ENCODE data around the gene LGALS3BP.
A peak's percentile ranks its signal among the peaks of the same experiment; 100 is the strongest.
"Not testable (repeated sequence)": the region's sequence is repeated elsewhere in the genome, so short reads cannot be mapped to it uniquely, and the experiment has no call there.

LGALS3BP gene, protein sequence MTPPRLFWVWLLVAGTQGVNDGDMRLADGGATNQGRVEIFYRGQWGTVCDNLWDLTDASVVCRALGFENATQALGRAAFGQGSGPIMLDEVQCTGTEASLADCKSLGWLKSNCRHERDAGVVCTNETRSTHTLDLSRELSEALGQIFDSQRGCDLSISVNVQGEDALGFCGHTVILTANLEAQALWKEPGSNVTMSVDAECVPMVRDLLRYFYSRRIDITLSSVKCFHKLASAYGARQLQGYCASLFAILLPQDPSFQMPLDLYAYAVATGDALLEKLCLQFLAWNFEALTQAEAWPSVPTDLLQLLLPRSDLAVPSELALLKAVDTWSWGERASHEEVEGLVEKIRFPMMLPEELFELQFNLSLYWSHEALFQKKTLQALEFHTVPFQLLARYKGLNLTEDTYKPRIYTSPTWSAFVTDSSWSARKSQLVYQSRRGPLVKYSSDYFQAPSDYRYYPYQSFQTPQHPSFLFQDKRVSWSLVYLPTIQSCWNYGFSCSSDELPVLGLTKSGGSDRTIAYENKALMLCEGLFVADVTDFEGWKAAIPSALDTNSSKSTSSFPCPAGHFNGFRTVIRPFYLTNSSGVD

DNA sequence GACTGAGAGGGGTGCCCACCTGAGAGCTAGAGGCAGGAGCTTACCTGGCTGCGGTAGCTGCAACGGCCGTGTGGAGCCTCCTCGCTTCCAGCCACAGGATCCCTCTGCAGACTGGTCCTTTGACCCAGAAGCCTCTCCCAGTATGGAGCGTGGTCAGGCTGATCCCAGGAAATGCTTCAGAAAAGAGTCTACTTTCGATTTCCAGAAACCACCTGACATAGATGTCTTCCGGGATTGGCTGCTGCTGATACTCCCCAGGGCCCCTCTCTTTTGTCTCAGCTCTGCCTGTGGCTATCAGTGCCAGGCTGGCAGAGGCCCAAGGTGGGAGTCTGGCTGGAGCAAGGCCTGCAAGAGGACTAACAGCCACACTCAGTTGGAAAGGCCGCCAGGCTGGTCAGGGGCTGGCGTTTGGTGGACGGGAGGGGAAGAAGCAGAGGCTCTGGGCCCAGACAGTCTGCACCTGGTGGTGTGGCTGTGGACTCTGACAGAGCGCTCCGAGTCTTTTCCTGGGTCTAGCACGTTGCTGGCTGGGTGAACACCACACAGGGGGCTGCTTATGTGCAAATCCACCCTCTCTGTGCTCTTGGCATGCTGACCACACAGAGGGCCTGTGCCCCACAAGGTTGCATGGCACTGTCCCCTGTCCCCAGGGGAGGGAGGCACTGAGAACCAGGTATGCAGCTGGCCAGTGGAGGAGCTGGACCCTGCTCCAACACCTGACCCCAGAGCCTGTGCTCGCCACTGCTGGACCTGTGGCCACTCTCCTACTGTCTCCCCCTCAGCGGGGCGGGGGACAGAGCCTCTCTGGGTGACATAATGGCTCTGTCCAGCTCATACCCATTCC, at the start of gene LGALS3BP:
Gene LGALS3BP (minus strand): TSS at position 144 of the 844 bp plus-strand sequence. CDS start 2,732 bp downstream, outside the sequence.
- no peak for DNase-seq (ENCODE audit: low read depth in 2 of 2)

DNA sequence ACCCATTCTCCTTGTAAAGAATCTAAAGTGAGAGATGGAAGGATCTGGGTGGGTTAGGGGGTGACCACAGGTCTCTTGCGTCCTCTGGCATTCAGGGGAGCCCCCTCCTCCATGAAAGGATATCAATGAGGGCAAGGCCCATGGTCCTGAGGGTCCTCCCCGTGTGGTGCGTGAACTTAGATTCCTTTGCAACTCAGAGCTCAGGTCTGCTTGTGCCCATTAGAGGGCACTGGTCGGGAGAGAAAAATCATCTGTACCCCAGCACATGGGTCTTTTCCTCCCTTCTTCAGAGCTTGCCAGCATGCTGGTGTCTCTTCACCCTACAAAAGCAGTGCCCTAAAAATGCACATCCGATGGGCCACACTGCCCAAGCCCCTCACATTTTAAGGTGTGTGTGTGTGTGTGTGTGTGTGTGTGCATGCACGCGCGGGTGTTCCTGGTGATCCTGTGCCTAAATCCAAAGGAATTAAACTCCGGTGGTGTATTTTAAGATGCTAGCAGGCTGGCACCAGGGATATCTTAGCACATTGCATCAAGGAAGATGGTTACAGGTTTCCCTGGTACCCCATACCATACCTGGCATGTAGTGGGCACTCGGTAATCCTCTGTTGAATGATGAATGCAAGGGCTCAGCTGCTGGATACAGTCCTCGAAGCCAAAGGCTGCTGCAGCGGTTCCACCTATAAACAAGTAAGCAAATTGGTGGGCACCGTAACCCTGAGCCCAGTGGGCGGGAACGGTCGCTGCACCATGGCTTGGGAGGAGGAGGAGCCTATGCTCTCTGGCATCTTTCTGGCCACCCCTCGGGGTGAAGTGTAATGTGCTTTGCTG, 49.0 kb upstream of the LGALS3BP start:
- no peak for DNase-seq (ENCODE audit: low read depth in 2 of 2)

DNA sequence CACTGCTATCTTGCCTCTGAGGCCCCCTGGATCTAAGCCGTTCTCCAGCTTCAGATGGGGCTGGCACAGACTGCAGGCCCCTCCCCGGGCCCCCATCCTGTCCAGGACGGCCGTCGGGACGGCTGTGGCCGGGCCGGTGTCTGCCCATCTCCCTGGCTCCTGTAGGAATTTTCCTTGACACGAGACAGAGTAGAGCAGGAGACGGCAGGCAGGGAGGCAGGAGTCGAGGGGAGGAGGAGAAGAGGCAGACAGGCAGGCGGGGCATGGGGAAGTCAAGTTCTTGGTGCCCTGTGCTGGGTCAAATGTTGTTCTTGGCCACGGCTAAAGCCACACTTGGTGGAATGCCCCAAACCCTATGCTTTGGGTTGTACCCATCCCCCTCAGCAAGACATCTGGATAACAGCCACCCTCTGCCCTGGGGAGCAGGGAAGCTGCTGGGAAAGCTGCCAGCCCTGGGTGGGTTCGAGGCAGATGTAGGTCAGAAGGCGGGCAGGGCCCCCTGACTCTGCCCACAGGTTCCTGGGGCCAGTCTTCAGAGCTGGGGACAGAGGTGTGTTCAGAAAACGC, 48.3 kb upstream of the LGALS3BP start:
- DNase-seq (ENCODE audit: low read depth in 2 of 2), result no peak

DNA sequence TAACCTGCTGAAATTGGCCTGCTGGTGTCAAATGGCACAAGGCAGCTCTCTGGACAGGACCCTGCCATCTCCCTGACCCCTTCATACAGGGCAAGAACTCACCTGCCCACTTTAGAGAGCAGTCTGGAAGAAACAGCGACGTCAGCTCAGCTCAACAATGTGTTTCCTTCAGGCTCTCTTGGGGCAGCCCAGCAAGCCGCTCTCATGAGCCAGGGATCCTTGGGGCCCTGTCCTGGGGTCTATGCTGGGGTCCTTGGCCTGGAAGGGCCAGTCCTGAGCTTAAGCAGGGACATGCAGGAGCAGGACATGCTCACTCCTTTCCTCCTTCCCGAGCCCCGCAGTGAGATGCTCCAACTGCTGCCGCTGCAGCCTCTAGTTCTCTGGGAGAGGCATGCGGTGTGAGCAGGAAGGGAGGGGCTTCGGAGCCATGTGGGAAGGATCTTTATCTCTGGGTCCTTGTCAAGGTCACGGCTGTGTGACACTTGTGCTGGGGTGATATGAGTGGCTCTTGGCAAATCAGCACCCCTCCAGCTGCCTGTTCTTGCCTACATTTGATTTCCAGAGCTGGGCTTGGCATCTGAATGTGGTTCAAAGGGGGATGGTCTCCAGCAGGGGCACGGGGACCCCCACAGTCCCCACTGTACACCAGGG, 47.7 kb upstream of the LGALS3BP start:
- DNase-seq (ENCODE audit: low read depth in 2 of 2), result no peak

DNA sequence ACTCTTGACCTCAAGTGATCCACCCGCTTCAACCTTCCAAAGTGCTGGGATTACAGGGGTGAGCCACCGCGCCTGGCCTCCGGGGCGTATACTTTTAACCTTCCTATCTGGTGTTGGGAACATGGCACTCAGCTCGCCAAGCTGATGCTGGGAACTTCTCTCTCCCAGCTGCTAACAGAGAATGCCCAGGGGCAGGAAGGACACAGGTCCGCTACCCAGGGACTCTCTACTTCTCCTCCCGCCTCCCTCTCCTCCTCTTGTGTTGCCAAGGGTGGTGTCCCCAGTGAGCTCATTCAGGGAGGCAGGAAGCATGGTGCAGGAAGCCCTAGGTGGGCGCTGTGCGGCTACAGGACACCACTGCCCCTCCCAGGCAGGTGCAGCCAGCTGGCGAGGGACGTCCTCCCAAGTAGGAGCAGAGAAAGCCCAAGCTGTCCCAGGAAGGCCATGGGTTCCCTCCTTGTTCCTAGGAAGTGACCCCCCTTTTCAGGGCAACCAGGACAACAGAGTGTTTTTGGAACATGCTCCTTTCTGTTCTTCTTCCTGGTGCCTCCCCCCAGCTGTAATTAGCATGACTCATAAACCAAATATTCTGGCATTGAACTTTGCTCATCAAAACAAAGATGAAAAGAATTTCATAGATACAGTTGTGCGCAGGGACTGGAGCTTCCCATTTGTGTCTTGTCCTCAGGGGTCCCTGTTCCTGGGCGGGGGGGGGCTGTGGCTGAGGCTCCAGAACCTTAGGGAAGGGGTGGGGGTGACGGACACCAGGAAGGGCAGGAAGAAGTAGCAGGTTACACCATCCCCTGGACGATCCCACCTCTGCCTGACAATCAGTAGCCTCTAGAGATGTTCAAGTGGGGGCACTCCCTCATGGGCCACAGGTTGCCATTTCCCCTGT, 46.9 kb upstream of the LGALS3BP start:
- DNase-seq (ENCODE audit: low read depth in 2 of 2), result no peak

DNA sequence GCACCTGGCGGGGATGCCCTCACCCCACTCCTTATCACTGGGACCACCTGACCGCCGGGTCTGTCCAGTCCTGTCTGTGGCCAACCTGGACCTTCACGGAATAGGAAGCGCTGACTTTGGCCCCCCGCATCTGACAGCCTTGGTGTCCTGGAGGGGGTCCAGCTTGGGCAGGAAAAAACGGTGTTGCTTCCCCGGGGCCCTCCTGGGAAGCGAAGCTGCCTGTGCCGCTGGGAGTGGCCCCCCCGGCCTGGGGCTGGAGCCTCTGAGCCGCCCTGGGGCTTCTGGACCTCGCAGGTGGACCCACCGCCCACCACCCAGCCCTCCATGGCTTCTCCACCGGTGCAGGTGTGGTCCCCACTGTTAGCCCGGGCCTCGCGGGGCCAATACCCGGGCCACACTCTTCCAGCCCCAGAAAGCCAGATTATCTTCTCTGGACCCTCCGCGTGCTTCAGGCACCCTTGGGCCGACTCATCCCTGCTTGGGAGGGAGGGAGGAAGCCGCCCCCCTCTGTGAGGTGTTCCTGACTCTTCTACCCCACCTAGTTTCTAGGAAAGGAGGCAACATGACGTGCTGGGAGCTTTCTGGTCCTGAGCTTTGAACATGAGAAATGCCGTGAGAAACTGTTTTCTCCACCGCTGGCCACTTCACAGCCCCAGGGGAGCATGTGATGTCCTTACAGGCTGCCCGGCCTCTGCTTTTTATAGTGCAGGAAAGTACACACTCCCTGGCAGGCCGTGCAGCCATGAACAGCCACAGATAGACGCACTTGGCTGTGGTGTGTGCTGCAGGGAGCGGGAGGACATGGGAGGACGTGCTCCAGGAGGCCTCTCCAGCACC, 45.4 kb upstream of the LGALS3BP start:
- no peak for DNase-seq (ENCODE audit: low read depth in 2 of 2)

DNA sequence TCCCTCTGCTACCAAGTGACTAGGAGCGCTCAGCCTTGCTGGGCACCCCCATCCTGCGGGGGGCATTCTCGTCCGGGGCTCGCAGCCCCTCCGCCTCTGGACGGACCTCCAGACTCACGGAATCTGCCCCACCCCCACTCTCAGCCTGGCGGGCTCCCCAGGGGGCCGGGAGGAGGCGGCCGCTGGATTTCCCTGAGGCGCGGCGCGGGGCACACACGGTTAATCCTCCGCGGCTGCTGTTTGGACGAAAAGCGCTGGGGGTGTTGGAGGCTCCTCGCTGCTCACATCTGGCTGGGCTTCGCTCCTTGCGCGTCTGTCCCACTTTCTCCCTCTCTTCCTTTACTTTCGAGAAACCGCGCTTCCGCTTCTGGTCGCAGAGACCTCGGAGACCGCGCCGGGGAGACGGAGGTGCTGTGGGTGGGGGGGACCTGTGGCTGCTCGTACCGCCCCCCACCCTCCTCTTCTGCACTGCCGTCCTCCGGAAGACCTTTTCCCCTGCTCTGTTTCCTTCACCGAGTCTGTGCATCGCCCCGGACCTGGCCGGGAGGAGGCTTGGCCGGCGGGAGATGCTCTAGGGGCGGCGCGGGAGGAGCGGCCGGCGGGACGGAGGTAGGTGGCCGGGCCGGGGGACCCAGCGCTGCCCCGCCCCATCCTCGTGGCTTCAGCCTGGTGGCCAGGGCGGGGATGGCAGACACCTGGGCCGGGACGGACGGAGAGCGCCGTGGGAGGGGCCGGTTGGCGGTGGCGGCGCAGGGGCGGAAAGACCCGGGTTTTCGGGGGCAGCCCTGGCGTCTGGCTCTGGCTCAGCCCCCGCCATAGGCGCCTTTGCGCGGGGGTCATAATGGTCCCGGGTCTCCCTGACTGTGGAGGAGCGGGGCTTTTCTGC, 44.4 kb upstream of the LGALS3BP start, which contains the start of gene C1QTNF1:
Gene C1QTNF1 (plus strand): TSS at position 284 of the 886 bp plus-strand sequence. CDS start 19,800 bp downstream, outside the sequence.
- no peak for DNase-seq (ENCODE audit: low read depth in 2 of 2)

DNA sequence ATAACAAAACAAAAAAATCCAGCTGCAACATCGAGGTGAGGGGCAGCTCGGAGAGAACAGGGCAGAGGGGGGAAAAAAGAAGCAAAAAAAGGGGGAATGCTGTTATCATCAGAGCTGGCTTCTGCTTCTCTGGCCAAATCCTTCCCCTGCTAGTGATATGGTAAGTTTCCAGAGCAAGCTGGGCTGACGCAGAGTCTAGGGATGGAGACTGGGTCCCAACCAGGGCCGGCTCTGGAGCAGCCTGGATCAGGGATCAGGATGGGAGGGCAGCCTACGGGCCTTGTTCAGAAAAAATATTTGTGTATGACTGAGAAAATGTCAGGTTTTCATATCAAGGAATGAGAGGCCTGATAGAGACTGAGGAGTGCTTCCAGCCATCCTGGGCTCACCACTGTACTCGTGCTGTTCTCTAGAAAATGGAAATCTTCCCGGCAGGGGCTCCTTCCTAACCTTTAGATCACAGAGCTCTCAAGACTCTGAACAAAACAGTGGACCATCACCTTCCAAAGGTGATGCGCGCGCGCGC, 43.5 kb upstream of the LGALS3BP start:
- DNase-seq (ENCODE audit: low read depth in 2 of 2), result no peak

DNA sequence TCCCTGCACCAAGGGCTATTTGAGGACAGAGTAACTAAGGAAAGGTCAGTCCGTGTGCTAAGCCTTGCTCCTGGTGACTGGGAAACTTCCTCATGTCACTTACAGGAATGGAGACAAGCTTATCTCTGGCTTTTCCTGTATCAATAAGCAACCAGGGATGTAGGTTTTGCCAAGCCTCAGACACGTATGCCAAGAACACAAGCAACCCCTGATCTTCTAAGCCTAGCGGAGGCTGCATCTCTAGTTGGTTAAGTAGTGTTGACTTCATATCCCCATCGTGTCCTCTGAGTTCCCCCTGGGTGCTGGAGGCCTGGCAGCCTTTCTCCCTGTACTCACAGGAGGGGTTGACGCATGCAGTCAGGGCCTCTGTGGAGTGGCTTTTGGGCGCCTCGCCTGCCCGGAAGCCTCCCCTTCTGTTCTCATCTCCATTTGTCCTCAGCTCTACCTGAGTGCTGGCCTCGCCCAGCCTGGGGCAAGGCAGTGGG, 42.8 kb upstream of the LGALS3BP start:
- DNase-seq (ENCODE audit: low read depth in 2 of 2), result no peak

DNA sequence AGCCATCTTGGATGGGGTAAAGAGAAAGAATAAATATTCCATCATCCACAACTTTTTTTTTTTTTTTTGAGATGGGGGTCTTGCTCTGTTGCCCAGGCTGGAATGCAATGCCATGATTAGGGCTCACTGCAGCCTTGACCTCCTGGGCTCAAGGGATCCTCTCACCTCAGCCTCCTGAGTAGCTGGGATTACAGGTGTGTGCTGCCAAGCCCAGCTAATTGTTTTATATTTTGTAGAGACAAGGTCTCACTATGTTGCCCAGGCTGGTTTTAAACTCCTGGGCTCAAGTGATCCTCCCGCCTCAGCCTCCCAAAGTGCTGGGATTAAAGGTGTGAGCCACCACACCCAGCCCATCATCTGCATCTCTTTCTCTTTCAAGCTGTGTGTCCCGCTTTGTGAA, 42.2 kb upstream of the LGALS3BP start:
- DNase-seq (ENCODE audit: low read depth in 2 of 2), result not testable (repeated sequence)

DNA sequence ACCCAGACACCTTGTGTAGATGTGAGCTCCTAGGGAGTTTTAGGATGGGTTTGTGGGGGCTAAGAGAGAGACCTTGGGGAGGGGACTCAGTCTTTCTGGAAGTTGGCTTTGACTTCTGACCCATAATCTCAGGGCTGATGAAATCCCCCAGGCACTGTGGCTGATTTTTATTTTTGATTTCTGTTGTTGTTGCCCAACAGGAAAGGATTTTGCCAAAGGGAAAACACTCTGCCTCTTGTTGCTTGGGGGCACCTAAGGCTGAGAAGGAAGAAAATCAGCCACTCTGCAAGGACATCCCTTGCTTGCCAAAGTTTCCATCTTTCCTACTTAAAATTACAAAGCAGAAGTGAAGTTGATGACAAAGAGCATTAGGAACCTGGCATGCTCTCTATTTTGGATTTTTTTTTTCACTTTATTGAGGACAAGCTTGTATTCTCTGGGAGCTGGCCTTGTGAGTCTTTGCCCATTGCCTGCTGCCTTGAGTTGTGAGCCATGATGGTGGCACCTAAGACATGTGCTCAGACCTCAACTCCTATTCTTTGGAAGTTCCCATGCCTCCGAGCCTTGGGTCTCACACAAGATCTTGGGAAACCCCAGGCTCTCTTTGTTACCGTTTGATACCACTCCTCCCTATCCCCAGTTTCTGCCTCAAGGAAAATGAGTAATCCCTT, 41.0 kb upstream of the LGALS3BP start:
- DNase-seq (ENCODE audit: low read depth in 2 of 2), result no peak

DNA sequence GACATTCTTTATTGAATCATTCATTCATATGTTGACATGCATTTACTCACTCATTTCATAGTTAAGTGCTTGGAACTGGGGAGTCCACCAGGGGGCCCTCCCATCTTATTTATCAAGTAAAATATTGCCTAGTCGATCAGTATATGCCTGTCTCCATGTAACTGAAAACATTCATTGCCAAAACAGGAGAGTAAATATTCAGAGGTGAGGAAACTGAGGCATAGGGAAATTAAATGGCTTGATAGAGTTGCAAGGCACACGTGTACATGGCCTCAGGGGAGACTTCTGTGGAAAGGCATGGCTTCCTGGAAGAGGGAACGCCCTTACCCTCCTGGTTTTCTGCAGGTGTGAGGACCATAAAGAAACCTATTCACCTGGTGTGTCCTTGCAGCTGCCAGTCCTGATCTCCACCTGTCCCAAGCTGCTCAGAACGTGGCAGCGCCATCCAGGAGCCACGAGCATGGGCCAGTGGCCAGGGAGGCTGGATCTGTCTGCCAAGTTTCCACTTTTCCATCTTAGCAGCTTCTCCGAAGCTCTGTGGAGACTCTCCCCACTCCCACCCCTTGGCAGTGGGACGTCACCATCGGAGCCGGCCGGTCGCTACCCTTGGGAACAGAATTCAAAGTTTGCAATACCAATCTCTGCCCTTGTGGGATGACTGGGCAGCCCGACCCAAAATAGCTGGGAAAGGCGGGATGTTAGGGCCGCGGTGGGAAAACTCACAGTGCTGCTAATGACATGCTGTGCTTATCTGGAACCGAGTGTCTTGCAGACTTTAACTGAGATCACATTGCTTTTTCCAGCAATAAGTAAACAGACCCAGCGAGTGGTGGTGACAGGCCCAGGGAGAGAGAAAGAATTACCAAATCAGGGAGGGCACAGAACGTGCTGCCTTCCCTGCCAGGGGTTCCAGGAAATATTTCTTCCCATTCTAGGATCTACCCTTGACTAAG, 40.2 kb upstream of the LGALS3BP start:
- peak in 1 of 2 donors; percentile 13 for DNase-seq (ENCODE audit: low read depth in 2 of 2)

DNA sequence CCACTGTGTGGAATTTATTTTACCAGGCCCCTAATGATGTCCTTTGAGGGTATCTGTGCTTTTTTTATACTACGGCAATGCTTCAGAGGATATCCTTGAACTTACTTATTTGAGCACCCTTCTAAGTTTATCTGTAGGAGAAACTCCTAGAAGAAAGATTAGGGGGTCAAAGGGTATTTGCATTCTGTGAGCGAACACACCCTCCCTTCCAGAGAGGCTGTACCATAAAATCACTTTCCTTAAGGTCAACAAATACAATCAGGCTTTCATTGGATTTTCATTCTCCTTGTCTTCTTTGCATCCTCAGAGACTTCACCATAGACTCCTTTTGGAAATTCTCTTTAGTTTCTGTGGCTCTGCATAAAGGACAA, 39.5 kb upstream of the LGALS3BP start:
- DNase-seq (ENCODE audit: low read depth in 2 of 2), result no peak

DNA sequence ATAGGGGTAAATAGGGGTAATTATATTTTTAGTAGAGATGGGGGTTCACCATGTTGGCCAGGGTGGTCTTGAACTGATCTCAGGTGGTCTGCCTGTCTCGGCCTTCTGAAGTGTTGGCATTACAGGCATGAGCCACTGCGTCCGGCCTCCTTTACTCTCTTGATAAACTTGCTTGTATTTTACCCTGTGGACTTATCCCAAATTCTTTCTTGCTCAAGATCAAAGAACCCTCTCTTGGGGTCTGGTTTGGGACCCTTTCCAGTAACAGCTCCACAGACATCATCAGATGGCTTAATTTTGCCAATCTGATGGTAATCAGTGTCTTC, 38.6 kb upstream of the LGALS3BP start:
- DNase-seq (ENCODE audit: low read depth in 2 of 2), result no peak

DNA sequence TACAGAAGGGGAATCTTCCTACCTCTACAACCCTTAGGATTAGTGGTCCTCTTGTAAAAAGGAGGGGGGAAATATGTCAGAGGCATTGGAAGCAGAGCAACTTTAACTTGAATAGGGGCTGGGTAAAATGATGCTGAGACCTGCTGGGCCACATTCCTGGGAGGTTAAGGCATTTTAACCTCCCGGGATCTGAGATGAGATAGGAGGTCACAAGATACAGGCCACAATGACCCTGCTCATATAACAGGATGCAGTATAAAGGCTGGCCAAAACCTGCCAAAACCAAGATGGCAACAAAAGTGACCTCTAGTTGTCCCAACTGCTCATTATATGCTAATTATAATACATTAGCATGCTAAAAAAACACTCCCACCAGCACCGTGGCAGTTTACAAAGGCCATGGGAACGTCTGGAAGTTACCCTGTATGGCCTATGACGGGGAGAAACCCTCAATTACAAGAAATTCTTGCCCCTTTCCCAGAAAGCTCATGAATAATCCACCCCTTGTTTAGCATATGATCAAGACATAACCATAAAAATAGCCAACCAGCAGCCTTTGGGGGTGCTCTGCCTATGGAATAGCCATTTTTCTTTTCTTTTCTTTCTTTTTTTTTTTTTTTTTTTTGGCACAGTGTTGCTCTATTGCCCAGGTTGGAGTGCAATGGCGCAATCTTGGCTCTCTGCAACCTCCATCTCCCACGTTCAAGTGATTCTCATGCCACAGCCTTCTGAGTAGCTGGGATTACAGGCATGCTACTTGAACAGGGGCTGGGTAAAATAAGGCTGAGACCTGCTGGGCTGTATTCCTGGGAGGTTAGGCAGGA, 38.0 kb upstream of the LGALS3BP start:
- no peak for DNase-seq (ENCODE audit: low read depth in 2 of 2)

Measured in stimulated activated CD8-positive, alpha-beta memory T cell treated with anti-CD3 and anti-CD28 coated beads, Interleukin-2, amount 100 ng/mL, for 1 hour (primary cell).